WI38 (cell line): ENCODE measurements around the gene SLC22A8.

Source experiments
- H3K4me3 ChIP-seq: 2 replicates; pipeline ENCODE4 v1.5.1; 2011; ENCODE audit warnings: low read depth, mild to moderate bottlenecking, control low read depth, low read length
- CTCF ChIP-seq: IDR thresholded peaks from 2 replicates; pipeline ENCODE4 v1.5.1; 2012; ENCODE audit warnings: low read depth, mild to moderate bottlenecking, control low read depth, low read length

SLC22A8 gene

GRCh38 chr11:62974848-62975522 lies 40.7 kb downstream of the SLC22A8 start:
- H3K4me3 ChIP-seq: no peak overlapping the region
- TF ChIP-seq CTCF: no peak

- H3K4me3 ChIP-seq: no peak overlapping the region
- no peak for TF ChIP-seq CTCF
Observed at GRCh38 chr11:62965574-62965973, 50.1 kb downstream of the SLC22A8 start.

- no peak for TF ChIP-seq CTCF
Observed at GRCh38 chr11:62962391-62962790, 53.2 kb downstream of the SLC22A8 start.

DNA sequence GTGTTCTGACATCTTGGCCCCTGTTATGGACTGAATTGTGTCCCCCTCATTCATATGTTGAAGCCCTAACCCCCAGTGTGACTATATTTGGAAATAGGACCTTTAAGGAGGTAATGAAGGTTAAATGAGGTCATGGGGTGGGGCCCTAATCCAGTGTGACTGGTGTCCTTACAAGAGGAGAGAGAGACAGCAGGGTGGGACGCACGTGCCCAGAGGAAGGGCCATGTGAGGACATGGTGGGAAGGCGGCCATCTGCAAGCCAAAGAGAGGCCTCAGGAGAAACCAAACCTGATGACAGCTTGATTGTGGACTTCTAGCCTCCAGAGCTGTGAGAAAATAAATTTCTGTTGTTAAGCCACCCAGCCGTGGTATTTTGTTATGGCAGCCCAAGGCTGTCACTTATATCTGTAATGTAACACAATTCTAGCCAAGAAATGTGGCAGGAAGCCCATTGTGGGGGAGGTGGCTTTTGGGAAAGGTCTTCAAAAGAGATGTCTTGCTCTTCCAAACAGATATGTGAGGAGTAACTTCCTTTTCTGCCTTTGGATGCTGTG lies 54.5 kb downstream of the SLC22A8 start:
- no peak overlapping the region for H3K4me3 ChIP-seq
- no peak for TF ChIP-seq CTCF

More at GRCh38 chr11:62962391-62962790, 53.2 kb downstream of the SLC22A8 start:
- H3K4me3 ChIP-seq: no peak overlapping the region

DNA sequence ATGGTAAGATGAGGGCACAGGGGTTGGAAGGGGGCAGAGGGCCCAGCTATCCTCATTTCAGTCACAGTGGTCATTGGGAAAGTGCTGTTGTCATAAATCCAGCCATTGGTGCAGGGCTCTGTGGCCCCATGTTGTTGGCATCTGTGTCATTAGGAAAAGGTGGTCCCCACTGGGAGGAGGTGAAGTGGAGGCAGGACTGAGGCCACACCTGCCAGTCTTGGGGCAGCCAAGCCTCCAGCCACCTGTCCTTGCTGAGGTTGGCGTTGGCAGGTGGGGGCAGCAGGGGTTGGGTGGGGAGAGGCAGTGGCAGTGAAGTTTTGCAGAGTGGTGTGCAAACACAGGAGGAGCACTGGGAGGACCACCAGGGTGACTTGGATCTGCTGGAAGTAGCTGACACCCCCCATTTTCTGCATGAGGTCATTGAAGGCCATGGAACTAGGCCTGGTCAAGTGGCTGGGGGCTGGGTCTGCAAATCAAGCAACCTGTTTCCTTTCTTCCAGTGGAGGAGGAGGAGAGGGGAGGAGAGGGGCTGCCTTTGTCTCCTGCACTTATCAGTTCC lies 56.1 kb downstream of the SLC22A8 start:
- H3K4me3 ChIP-seq: no peak overlapping the region
- TF ChIP-seq CTCF: no peak

DNA sequence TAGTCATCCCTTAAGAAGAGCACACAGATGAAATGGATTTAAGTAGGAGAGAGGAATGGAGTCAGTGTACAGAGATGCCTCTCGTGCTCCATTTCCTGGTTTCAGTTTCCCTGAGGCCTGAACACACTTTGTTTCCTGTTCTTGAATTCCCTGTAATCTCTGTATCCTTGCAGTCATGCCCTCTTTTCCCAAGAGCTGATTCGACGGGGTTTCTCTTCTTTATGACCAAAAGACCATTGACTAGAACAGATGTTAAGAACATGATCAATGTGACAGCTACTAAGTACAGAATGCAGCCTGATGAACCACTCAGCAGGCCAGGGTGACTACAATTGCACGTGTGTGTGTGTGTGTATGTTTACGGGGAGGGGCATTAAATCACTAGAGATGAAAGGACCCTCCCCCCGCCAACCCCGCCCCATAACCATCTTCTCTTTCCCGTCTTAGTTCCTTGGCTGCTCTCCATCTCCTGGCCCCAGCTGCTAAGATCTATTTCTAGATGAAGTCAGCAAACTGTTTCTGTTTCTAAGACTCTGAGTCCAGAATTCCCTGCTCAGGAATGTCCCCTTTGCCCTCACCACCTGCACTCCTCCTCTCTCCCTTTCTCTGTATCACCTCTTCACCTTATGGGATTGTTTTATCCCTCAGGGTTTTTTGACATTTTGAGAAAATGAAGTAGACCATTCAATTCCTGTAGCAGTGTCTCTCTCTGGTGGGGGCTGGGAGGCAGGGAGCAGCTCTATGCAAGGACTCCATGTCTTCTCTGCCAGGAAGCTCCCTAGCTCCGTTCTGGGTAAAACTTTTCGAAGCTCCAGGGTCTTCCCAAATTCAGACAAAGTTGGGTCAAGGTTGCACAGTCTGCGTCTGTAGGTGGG lies 56.9 kb downstream of the SLC22A8 start:
- H3K4me3 ChIP-seq: no peak overlapping the region
- TF ChIP-seq CTCF: no peak
